Lower leg skin (tissue), 3 donors: ENCODE data around the gene RNASE12.

ENCODE experiments used
- CTCF ChIP-seq, 3 donors: fragments of 450-650 bp; IDR thresholded peaks; one replicate each; pipeline ENCODE4 v1.5.1; 2016; ENCODE audit warnings: antibody characterized with exemption in 3 of 3, mild to moderate bottlenecking in 3 of 3, moderate library complexity in 2 of 3
- POLR2A ChIP-seq, 2 donors: fragments of 450-650 bp; IDR thresholded peaks; one replicate each; pipeline ENCODE4 v1.6.1; 2016 to 2017; ENCODE audit warnings: antibody characterized with exemption in 2 of 2, mild to moderate bottlenecking in 1 of 2, moderate library complexity in 1 of 2

DNA sequence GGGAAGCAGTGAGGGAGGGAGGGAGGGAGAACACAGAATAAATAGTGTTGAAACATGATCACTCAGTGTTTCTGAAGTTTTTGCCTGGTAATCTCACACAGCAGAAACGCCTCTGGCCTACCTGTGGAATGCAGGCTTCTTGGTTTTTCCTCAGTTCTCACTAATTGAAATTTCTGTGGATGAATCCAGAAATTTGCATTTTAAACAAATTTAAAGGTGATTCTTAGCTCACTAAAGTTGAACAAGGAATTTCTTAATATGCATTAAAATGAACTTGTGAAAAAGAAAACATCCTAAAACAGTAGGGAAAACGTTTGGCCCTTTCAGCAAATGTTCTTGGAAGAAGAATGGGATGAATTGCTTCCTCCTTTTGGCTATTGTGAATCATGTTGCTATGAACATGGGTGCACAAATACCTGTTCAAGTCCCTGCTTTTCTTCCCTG lies 31.7 kb downstream of the RNASE12 start:
- TF ChIP-seq POLR2A (IDR thresholded peaks at IDR 0.05) = no peak
- no peak for TF ChIP-seq CTCF (IDR thresholded peaks at IDR 0.05)
